Peyer's patch (tissue), 4 donors: Measurements from ENCODE around the gene DSG1.

Experiments used
- CTCF ChIP-seq, 6 experiments: fragments of 450-650 bp in 4 of 6; fragments of 200-600 bp in 2 of 6; sonication (generic) in 1 of 6; IDR thresholded peaks; one replicate each; pipeline ENCODE4 v1.5.1; 2017 to 2019; ENCODE audit warnings: antibody characterized with exemption in 6 of 6, mild to moderate bottlenecking in 3 of 6, moderate library complexity in 1 of 6
- POLR2A ChIP-seq, 2 donors: fragments of 450-650 bp; IDR thresholded peaks; one replicate each; pipeline ENCODE4 v1.5.1; 2017; ENCODE audit warnings: antibody characterized with exemption in 2 of 2, mild to moderate bottlenecking in 2 of 2, moderate library complexity in 2 of 2

- no peak for TF ChIP-seq CTCF (IDR thresholded peaks at IDR 0.05)
- no peak for TF ChIP-seq POLR2A (IDR thresholded peaks at IDR 0.05)
Measured at GRCh38 chr18:31321719-31322118, 3.8 kb downstream of the DSG1 start.
